HepG2 (cell line): ENCODE results near the gene OGFR. TPM values are rescaled to one million over a fixed set of nuclear protein-coding genes. Genes with fewer than 3 reads are reported as not detected.

ENCODE experiments used
- BRD4 ChIP-seq: sonication (generic); formaldehyde crosslinking; IDR thresholded peaks from 2 replicates; pipeline ENCODE4 v1.4.0; 2020; ENCODE audit warnings: missing genetic modification reagents
- GTF3A ChIP-seq: sonication (generic); formaldehyde crosslinking; conservative IDR thresholded peaks from 2 replicates; pipeline ENCODE4 v1.4.0; 2020; ENCODE audit warnings: mild to moderate bottlenecking, missing genetic modification reagents
- HNF4A ChIP-seq: sonication (generic); formaldehyde crosslinking; IDR thresholded peaks from 2 replicates; pipeline ENCODE4 v1.4.0; 2020; ENCODE audit warnings: missing genetic modification reagents
- HNRNPL ChIP-seq: fragments of 200-400 bp; formaldehyde crosslinking; IDR thresholded peaks from 2 replicates; pipeline ENCODE4 v1.6.1; 2017; ENCODE audit warnings: mild to moderate bottlenecking, low read depth, low read length
- ISL2 ChIP-seq: sonication (generic); formaldehyde crosslinking; IDR thresholded peaks from 2 replicates; pipeline ENCODE4 v1.5.0; 2020; ENCODE audit warnings: missing genetic modification reagents
- RBM22 ChIP-seq: fragments of 200-400 bp; formaldehyde crosslinking; optimal IDR thresholded peaks from 2 replicates; pipeline ENCODE3; 2017; ENCODE audit warnings: mild to moderate bottlenecking, low read length, moderate library complexity
- SETDB1 ChIP-seq: sonication (generic); formaldehyde crosslinking; IDR thresholded peaks from 2 replicates; pipeline ENCODE4 v1.5.1; 2020; ENCODE audit warnings: missing genetic modification reagents, mild to moderate bottlenecking, borderline replicate concordance
- SP5 ChIP-seq: IDR thresholded peaks from 2 replicates; pipeline ENCODE4 v1.6.1; 2016; ENCODE audit warnings: low read depth, borderline replicate concordance
- ZBED4 ChIP-seq: sonication (generic); formaldehyde crosslinking; IDR thresholded peaks from 2 replicates; pipeline ENCODE4 v1.4.0; 2020; ENCODE audit warnings: missing genetic modification reagents, borderline replicate concordance
- ZBTB1 ChIP-seq: sonication (generic); formaldehyde crosslinking; IDR thresholded peaks from 2 replicates; pipeline ENCODE4 v1.4.0; 2020; ENCODE audit warnings: missing genetic modification reagents, borderline replicate concordance
- ZBTB21 ChIP-seq: sonication (generic); formaldehyde crosslinking; IDR thresholded peaks from 2 replicates; pipeline ENCODE4 v1.4.0; 2020; ENCODE audit warnings: missing genetic modification reagents
- ZNF282 ChIP-seq: fragments of 450-650 bp; IDR thresholded peaks from 2 replicates; pipeline ENCODE4 v1.6.1; 2018; ENCODE audit not compliant: partially characterized antibody
- ZNF547 ChIP-seq: sonication (generic); formaldehyde crosslinking; IDR thresholded peaks from 2 replicates; pipeline ENCODE4 v1.5.1; 2020; ENCODE audit warnings: mild to moderate bottlenecking, missing genetic modification reagents
- ZNF572 ChIP-seq: sonication (generic); formaldehyde crosslinking; IDR thresholded peaks from 2 replicates; pipeline ENCODE4 v1.5.1; 2020; ENCODE audit warnings: mild to moderate bottlenecking, missing genetic modification reagents
- ZNF629 ChIP-seq: sonication (generic); formaldehyde crosslinking; conservative IDR thresholded peaks from 2 replicates; pipeline ENCODE4 v1.5.0; 2020; ENCODE audit warnings: missing genetic modification reagents
- ZNF773 ChIP-seq: sonication (generic); formaldehyde crosslinking; IDR thresholded peaks from 2 replicates; pipeline ENCODE4 v1.4.0; 2020; ENCODE audit warnings: missing genetic modification reagents, borderline replicate concordance
- ZSCAN30 ChIP-seq: sonication (generic); formaldehyde crosslinking; IDR thresholded peaks from 2 replicates; pipeline ENCODE4 v1.5.0; 2020; ENCODE audit warnings: mild to moderate bottlenecking, missing genetic modification reagents
- polyA plus RNA-seq, 8 experiments: library from polyadenylated mRNA; depleted of rRNA in 3 of 8; stranded (reverse) in 7 of 8; unstranded in 1 of 8; fragments of >200 nt; fragmentation: Illumina TruSeq in 4 of 8; extraction: Trizol in 4 of 8; gene quantifications; 2 replicates each; pipeline versions ENCODE4 v1.2.1 to v1.2.3, GENCODE V29; 2011 to 2016; ENCODE audit warnings: low read depth in 4 of 8, missing spikeins in 1 of 8, mixed read lengths in 1 of 8; ENCODE audit not compliant: insufficient read depth in 1 of 8
- total RNA-seq, 5 experiments: library from RNA; depleted of rRNA; stranded (reverse); fragments of >200 nt; fragmentation: Illumina TruSeq; extraction: Trizol; gene quantifications; 2 replicates each; pipeline ENCODE4 v1.2.3, GENCODE V29; 2016; ENCODE audit warnings: low read depth in 1 of 5
- TF ChIP-seq, protein P1 (sequence below): sonication (generic); formaldehyde crosslinking; IDR thresholded peaks from 2 replicates; pipeline ENCODE4 v1.5.0; 2020; ENCODE audit warnings: mild to moderate bottlenecking, missing genetic modification reagents, borderline replicate concordance
- TF ChIP-seq, protein P2 (sequence below): sonication (generic); formaldehyde crosslinking; IDR thresholded peaks from 2 replicates; pipeline ENCODE4 v1.4.0; 2020; ENCODE audit warnings: mild to moderate bottlenecking, missing genetic modification reagents
- TF ChIP-seq, protein P3 (sequence below): sonication (generic); formaldehyde crosslinking; IDR thresholded peaks from 2 replicates; pipeline ENCODE4 v1.8.1; 2022; ENCODE audit warnings: mild to moderate bottlenecking, missing genetic modification reagents

Gene OGFR
- total and polyA plus RNA-seq, 2 of the 13 experiments (the other 11 are each of a cell fraction or from before 2014, with no cell fraction given): 47.7 to 81.8 TPM

DNA sequence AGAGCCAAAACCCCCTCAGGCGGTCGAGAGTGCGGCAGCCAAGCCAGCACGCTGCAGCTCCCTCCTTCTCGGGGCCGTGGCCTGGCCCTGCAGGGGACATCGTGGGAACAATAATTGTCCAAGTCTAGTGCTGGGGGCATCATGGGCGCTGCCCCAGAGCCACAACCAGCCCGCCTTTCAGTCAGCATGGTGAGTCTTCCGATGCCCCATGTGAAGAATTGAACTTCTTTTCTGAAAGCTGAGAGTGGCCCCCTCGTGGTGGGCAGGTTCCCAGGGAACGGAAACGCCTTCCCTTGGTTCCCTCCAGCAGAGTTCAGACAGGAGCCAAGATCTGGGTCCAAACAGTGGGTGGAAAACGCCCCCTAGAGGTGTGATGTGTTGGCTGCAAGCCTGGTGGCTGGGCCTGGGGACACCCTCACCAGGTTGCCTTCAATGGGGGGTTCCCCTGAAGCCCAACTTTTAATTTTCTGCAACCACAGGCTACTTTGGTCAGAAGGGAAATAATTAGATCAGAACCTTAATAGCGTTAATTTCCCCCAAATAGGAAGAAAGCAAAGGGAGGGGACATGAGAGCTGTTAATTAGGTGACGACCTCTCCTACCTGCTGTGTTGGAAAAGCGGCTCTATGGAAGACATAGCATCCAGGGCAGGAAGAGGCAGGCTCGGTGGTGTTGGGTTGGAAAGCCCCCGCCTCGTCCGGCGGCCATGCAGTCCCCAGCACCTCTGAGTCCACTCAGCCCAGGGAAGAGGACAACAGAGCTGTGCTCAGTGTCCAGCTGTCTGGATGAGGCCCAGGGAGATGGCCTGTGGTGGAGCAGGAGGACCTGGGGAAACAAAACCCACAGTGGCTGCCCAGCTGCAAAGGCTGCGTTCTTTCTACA lies 13.1 kb upstream of the OGFR start (continued):
- peak; percentile 78 for TF ChIP-seq ZBED4
- no peak for TF ChIP-seq ZNF629 (CRISPR knock-in tag)
- no peak for TF ChIP-seq ZNF282
- TF ChIP-seq HNRNPL: peak; percentile 84; the same call in 1 of the 2 replicates
- 0 out of 2 replicates have a peak, but pooled peaks have one; percentile 44 for TF ChIP-seq ZNF572 (CRISPR knock-in tag)
- TF ChIP-seq ZBTB1 (CRISPR knock-in tag): no peak
- peak; percentile 77; the same call in 1 of the 2 replicates for TF ChIP-seq SP5 (CRISPR knock-in tag)
- peak; percentile 65 for TF ChIP-seq RBM22
- TF ChIP-seq, protein P1, sequence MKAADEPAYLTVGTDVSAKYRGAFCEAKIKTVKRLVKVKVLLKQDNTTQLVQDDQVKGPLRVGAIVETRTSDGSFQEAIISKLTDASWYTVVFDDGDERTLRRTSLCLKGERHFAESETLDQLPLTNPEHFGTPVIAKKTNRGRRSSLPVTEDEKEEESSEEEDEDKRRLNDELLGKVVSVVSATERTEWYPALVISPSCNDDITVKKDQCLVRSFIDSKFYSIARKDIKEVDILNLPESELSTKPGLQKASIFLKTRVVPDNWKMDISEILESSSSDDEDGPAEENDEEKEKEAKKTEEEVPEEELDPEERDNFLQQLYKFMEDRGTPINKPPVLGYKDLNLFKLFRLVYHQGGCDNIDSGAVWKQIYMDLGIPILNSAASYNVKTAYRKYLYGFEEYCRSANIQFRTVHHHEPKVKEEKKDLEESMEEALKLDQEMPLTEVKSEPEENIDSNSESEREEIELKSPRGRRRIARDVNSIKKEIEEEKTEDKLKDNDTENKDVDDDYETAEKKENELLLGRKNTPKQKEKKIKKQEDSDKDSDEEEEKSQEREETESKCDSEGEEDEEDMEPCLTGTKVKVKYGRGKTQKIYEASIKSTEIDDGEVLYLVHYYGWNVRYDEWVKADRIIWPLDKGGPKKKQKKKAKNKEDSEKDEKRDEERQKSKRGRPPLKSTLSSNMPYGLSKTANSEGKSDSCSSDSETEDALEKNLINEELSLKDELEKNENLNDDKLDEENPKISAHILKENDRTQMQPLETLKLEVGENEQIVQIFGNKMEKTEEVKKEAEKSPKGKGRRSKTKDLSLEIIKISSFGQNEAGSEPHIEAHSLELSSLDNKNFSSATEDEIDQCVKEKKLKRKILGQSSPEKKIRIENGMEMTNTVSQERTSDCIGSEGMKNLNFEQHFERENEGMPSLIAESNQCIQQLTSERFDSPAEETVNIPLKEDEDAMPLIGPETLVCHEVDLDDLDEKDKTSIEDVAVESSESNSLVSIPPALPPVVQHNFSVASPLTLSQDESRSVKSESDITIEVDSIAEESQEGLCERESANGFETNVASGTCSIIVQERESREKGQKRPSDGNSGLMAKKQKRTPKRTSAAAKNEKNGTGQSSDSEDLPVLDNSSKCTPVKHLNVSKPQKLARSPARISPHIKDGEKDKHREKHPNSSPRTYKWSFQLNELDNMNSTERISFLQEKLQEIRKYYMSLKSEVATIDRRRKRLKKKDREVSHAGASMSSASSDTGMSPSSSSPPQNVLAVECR (CRISPR knock-in tag): no peak; the same call in 1 of the 2 replicates
- TF ChIP-seq ZNF773 (CRISPR knock-in tag): no peak
- peak; percentile 64 for TF ChIP-seq ISL2 (CRISPR knock-in tag)
- no peak for TF ChIP-seq HNF4A (CRISPR knock-in tag)
- 0 out of 2 replicates have a peak, but pooled peaks have one; percentile 15 for TF ChIP-seq ZBTB21 (CRISPR knock-in tag)
- TF ChIP-seq, protein P2, sequence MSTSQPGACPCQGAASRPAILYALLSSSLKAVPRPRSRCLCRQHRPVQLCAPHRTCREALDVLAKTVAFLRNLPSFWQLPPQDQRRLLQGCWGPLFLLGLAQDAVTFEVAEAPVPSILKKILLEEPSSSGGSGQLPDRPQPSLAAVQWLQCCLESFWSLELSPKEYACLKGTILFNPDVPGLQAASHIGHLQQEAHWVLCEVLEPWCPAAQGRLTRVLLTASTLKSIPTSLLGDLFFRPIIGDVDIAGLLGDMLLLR (CRISPR knock-in tag): peak; percentile 67; the same call in 1 of the 2 replicates
- TF ChIP-seq GTF3A: no peak
- TF ChIP-seq ZNF547 (CRISPR knock-in tag): peak; percentile 81
- no peak for TF ChIP-seq SETDB1 (CRISPR knock-in tag)
- TF ChIP-seq, protein P3, sequence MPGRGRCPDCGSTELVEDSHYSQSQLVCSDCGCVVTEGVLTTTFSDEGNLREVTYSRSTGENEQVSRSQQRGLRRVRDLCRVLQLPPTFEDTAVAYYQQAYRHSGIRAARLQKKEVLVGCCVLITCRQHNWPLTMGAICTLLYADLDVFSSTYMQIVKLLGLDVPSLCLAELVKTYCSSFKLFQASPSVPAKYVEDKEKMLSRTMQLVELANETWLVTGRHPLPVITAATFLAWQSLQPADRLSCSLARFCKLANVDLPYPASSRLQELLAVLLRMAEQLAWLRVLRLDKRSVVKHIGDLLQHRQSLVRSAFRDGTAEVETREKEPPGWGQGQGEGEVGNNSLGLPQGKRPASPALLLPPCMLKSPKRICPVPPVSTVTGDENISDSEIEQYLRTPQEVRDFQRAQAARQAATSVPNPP (CRISPR knock-in tag): no peak
- TF ChIP-seq ZSCAN30: no peak
- TF ChIP-seq BRD4 (CRISPR knock-in tag): no peak; the same call in 1 of the 2 replicates
